Right lobe of liver (tissue), 4 donors: ENCODE data around the gene TMEM140.

Experiments
- CTCF ChIP-seq, 4 donors: fragments of 200-600 bp in 3 of 4; fragments of 450-650 bp in 1 of 4; IDR thresholded peaks; one replicate each; pipeline versions ENCODE4 v1.5.1 to v1.8.0; 2016 to 2022; ENCODE audit warnings: antibody characterized with exemption in 4 of 4, mild to moderate bottlenecking in 2 of 4
- POLR2A ChIP-seq: fragments of 450-650 bp; IDR thresholded peaks from one replicate; pipeline ENCODE4 v1.6.1; 2017; ENCODE audit warnings: antibody characterized with exemption, mild to moderate bottlenecking
- donor health status: DM: no; HTN: no; CAD: no.
- donor health status: DM: no; HTN: no; CAD: no.
- donor health status: DM: no; HTN: yes; CAD: no.

GRCh38 chr7:135109562-135109961 is 38.3 kb upstream of the TMEM140 start:
- TF ChIP-seq CTCF (IDR thresholded peaks at IDR 0.05) (no peak), POLR2A (no peak)
